H1 (cell line): Measurements from ENCODE around the gene IL17REL. TPM values are rescaled to one million over a fixed set of nuclear protein-coding genes. Genes with fewer than 3 reads are reported as not detected.

Source experiments
- CTCF ChIA-PET: fragments of 300-600 bp; sonication (Branson Sonifier 250); formaldehyde crosslinking; loops from one replicate; lab custom pipeline; 2021; ENCODE audit not compliant: partially characterized antibody; lab: Charles Lee
- POLR2A ChIA-PET: fragments of 300-600 bp; sonication (Branson Sonifier 250); formaldehyde crosslinking; loops from one replicate; lab custom pipeline; 2021; ENCODE audit warnings: inconsistent platforms; ENCODE audit not compliant: partially characterized antibody; lab: Charles Lee
- DNase-seq, 2 experiments: peaks; one replicate each; pipeline versions ENCODE4 v3.0.0 to v3.0.0-alpha.2; 2010 to 2022; ENCODE audit warnings: low spot score in 2 of 2, low read depth in 1 of 2, mixed read lengths in 1 of 2
- FAIRE-seq: peaks from 2 replicates; lab custom pipeline; 2011; peaks lifted over from hg19 to GRCh38; lab: Jason Lieb, UNC
- H2AFZ ChIP-seq: 2 replicates; pipeline ENCODE4 v1.8.1; 2012; ENCODE audit warnings: low read length, inconsistent platforms
- H2AK5ac ChIP-seq: 2 replicates; pipeline ENCODE4 v1.6.1; 2013; ENCODE audit warnings: low read depth, low read length
- H2BK120ac ChIP-seq: replicated peaks from 2 replicates; pipeline ENCODE3; 2013; ENCODE audit warnings: low read depth, low read length, inconsistent platforms
- H2BK12ac ChIP-seq: 2 replicates; pipeline ENCODE4 v1.6.1; 2013; ENCODE audit warnings: low read depth, low read length
- H2BK15ac ChIP-seq: 2 replicates; pipeline ENCODE4 v1.6.1; 2013; ENCODE audit warnings: low read length
- H2BK20ac ChIP-seq: 2 replicates; pipeline ENCODE4 v1.6.1; 2013; ENCODE audit warnings: low read length
- H2BK5ac ChIP-seq: 2 replicates; pipeline ENCODE4 v1.6.1; 2013; ENCODE audit warnings: low read depth, low read length
- H3K14ac ChIP-seq: 2 replicates; pipeline ENCODE4 v1.6.1; 2013; ENCODE audit warnings: inconsistent platforms; ENCODE audit not compliant: insufficient read length
- H3K18ac ChIP-seq: 2 replicates; pipeline ENCODE4 v1.6.1; 2013; ENCODE audit warnings: low read length; ENCODE audit errors: extremely low read depth
- H3K23ac ChIP-seq: 2 replicates; pipeline ENCODE4 v1.6.1; 2013; ENCODE audit warnings: inconsistent platforms; ENCODE audit not compliant: insufficient read length
- H3K23me2 ChIP-seq: 2 replicates; pipeline ENCODE4 v1.6.1; 2013; ENCODE audit warnings: low read depth, low read length
- H3K27ac ChIP-seq: 2 replicates; pipeline ENCODE4 v1.6.1; 2011; ENCODE audit warnings: low read depth, low read length, inconsistent platforms
- H3K27me3 ChIP-seq, 4 experiments: replicated peaks in 1 of 4; 1 replicate in 1 of 4; 2 replicates in 3 of 4; pipeline versions ENCODE4 v1.6.1 to v1.8.1; 2011 to 2013; ENCODE audit warnings: low read length in 3 of 4, mild to moderate bottlenecking in 3 of 4, inconsistent platforms in 2 of 4, mixed read lengths in 2 of 4, moderate library complexity in 1 of 4; ENCODE audit not compliant: control insufficient read depth in 3 of 4, insufficient read depth in 3 of 4; ENCODE audit errors: extremely low read depth in 1 of 4
- H3K36me3 ChIP-seq, 4 experiments: 2 replicates each; pipeline versions ENCODE4 v1.6.1 to v1.8.1; 2011 to 2013; ENCODE audit warnings: mild to moderate bottlenecking in 4 of 4, low read length in 3 of 4, moderate library complexity in 2 of 4, control low read depth in 1 of 4, inconsistent platforms in 1 of 4; ENCODE audit not compliant: insufficient read depth in 4 of 4, control insufficient read depth in 2 of 4
- H3K4ac ChIP-seq: replicated peaks from 2 replicates; pipeline ENCODE3; 2013; ENCODE audit warnings: low read length, low read depth, mixed read lengths, inconsistent platforms; ENCODE audit not compliant: insufficient read length
- H3K4me1 ChIP-seq, 4 experiments: replicated peaks in 1 of 4; 1 replicate in 1 of 4; 2 replicates in 3 of 4; pipeline versions ENCODE4 v1.6.1 to v1.8.1; 2011 to 2013; ENCODE audit warnings: low read length in 3 of 4, inconsistent platforms in 2 of 4, mixed read lengths in 1 of 4; ENCODE audit not compliant: insufficient read depth in 4 of 4, control insufficient read depth in 3 of 4
- H3K4me2 ChIP-seq, 2 experiments: 2 replicates each; pipeline versions ENCODE4 v1.6.1 to v1.8.1; 2011 to 2013; ENCODE audit warnings: low read depth in 2 of 2, low read length in 2 of 2, control low read depth in 1 of 2, inconsistent platforms in 1 of 2, mild to moderate bottlenecking in 1 of 2; ENCODE audit not compliant: insufficient read depth in 1 of 2
- H3K4me3 ChIP-seq, 4 experiments: fragments of 200-600, 300-600 bp in 1 of 4; sonication (generic), shearing (Covaris generic), sonication (Bioruptor Twin) in 1 of 4; 2 replicates each; pipeline versions ENCODE4 v1.5.1 to v1.8.1; 2011 to 2016; ENCODE audit warnings: low read length in 4 of 4, low read depth in 3 of 4, control low read depth in 2 of 4, inconsistent platforms in 2 of 4, mild to moderate bottlenecking in 2 of 4, mixed read lengths in 1 of 4, moderate library complexity in 1 of 4; ENCODE audit not compliant: insufficient read depth in 2 of 4; ENCODE audit errors: extremely low read depth in 1 of 4
- H3K56ac ChIP-seq: replicated peaks from 2 replicates; pipeline ENCODE3; 2013; ENCODE audit warnings: low read depth, mild to moderate bottlenecking, mixed read lengths, low read length, inconsistent platforms; ENCODE audit not compliant: insufficient read length
- H3K79me1 ChIP-seq: 2 replicates; pipeline ENCODE4 v1.6.1; 2013; ENCODE audit warnings: low read depth, low read length, control low read depth
- H3K79me2 ChIP-seq, 2 experiments: 2 replicates each; pipeline versions ENCODE4 v1.6.1 to v1.8.1; 2012 to 2013; ENCODE audit warnings: low read length in 2 of 2, mild to moderate bottlenecking in 2 of 2, inconsistent platforms in 1 of 2; ENCODE audit not compliant: insufficient read depth in 2 of 2, control insufficient read depth in 1 of 2
- H3K9ac ChIP-seq, 4 experiments: replicated peaks in 1 of 4; 1 replicate in 1 of 4; 2 replicates in 3 of 4; pipeline versions ENCODE4 v1.6.1 to v1.8.1; 2011 to 2013; ENCODE audit warnings: low read depth in 3 of 4, low read length in 3 of 4, control low read depth in 2 of 4, mild to moderate bottlenecking in 2 of 4, moderate library complexity in 2 of 4, inconsistent platforms in 1 of 4; ENCODE audit errors: extremely low read depth in 1 of 4
- H3K9me3 ChIP-seq, 2 experiments: 2 replicates each; pipeline versions ENCODE4 v1.6.1 to v1.8.1; 2012 to 2013; ENCODE audit warnings: mild to moderate bottlenecking in 2 of 2, moderate library complexity in 2 of 2, control low read depth in 1 of 2, inconsistent platforms in 1 of 2, low read depth in 1 of 2, low read length in 1 of 2, mixed read lengths in 1 of 2; ENCODE audit not compliant: insufficient read depth in 2 of 2
- H4K20me1 ChIP-seq, 2 experiments: replicated peaks in 1 of 2; 2 replicates each; pipeline versions ENCODE3 to v1.8.1; 2011 to 2013; ENCODE audit warnings: inconsistent platforms in 2 of 2, low read length in 2 of 2, mild to moderate bottlenecking in 1 of 2; ENCODE audit not compliant: insufficient read depth in 2 of 2, control insufficient read depth in 1 of 2
- H4K5ac ChIP-seq: 2 replicates; pipeline ENCODE4 v1.6.1; 2013; ENCODE audit warnings: low read length, low read depth, mixed read lengths, inconsistent platforms; ENCODE audit not compliant: insufficient read length
- H4K8ac ChIP-seq: 2 replicates; pipeline ENCODE4 v1.8.0; 2013; ENCODE audit warnings: mild to moderate bottlenecking, moderate library complexity, low read length, inconsistent platforms; ENCODE audit not compliant: insufficient read depth; ENCODE audit errors: extremely low read depth
- H4K91ac ChIP-seq: replicated peaks from 2 replicates; pipeline ENCODE3; 2013; ENCODE audit warnings: low read length, mixed read lengths, inconsistent platforms; ENCODE audit not compliant: insufficient read length
- SP2 ChIP-seq: IDR thresholded peaks from 2 replicates; pipeline ENCODE4 v1.6.1; 2012; ENCODE audit warnings: mild to moderate bottlenecking, low read length, inconsistent platforms
- WGBS, 2 experiments: shearing (Covaris generic) in 1 of 2; methylation state at CpG; one replicate each; pipeline versions ENCODE4 v1.1.6 to v1.1.7; 2013 to 2015; ENCODE audit warnings: low lambda C conversion rate in 2 of 2, mixed read lengths in 2 of 2, inconsistent platforms in 1 of 2, low coverage in 1 of 2, missing lambda C conversion rate in 1 of 2; ENCODE audit not compliant: insufficient replicate concordance in 2 of 2, insufficient coverage in 1 of 2, insufficient read length in 1 of 2; ENCODE audit errors: extremely low coverage in 1 of 2, missing lambda C conversion rate in 1 of 2; 5-methylcytosine and 5-hydroxymethylcytosine counted together
- polyA plus RNA-seq, 7 experiments: library from polyadenylated mRNA; depleted of rRNA in 3 of 7; stranded (reverse) in 5 of 7; unstranded in 2 of 7; fragments of >200 nt in 5 of 7; fragments of 200-250 nt in 2 of 7; gene quantifications; 1 replicate in 5 of 7; 2 replicates in 1 of 7; 4 replicates in 1 of 7; pipeline versions ENCODE4 v1.2.1 to v1.2.3, GENCODE V29; 2011 to 2013; ENCODE audit warnings: missing spikeins in 2 of 7, mixed read lengths in 2 of 7
- total RNA-seq: library from RNA; stranded (reverse); fragmentation: NEBNext Ultra II Directional; extraction: Animal tissue kit (Norgen Biotek cat#: 25700); gene quantifications from 2 replicates; pipeline ENCODE4 v1.2.1, GENCODE V29; 2021

IL17REL gene
- total and polyA plus RNA-seq, 2 of the 8 experiments (the other 6 are each of a cell fraction or from before 2014, with no cell fraction given) = 0.15 to 0.20 TPM

- Histone ChIP-seq H3K23me2 (no peaks in the 10 kb centered on the region; the same call in 1 of the 2 replicates), H3K14ac (no peak overlapping the region), H3K4ac (no peak overlapping the region), H3K4me2 (no peak overlapping the region), H2BK20ac (no peak overlapping the region), H4K91ac (no peak overlapping the region), H2BK12ac (no peak overlapping the region), H3K27me3 (peaks cover 8 to 21% (median 10%) of the 10 kb centered on the region in 4 experiments; a peak in 6 of 7 replicates), H2BK120ac (no peak overlapping the region), H2BK5ac (no peak overlapping the region), H3K56ac (no peak overlapping the region), H3K9ac (no peak overlapping the region), H3K79me2 (no peaks in the 10 kb centered on the region), H3K36me3 (no peaks in the 10 kb centered on the region), H3K4me3 (no peak overlapping the region), H3K27ac (no peak overlapping the region), H3K4me1 (peaks cover 0 to 12% (median 6%) of the 10 kb centered on the region in 4 experiments; a peak in 5 of 7 replicates), H2BK15ac (no peak overlapping the region), H2AFZ (no peak overlapping the region), H4K8ac (no peak overlapping the region), H4K5ac (no peak overlapping the region), H4K20me1 (peaks cover 0 to 5% of the 10 kb centered on the region in 2 experiments), H3K18ac (no peak overlapping the region), H2AK5ac (no peak overlapping the region), H3K23ac (no peak overlapping the region), H3K9me3 (no peaks in the 10 kb centered on the region), H3K79me1 (no peaks in the 10 kb centered on the region)
- CTCF ChIA-PET = interaction anchor here (0.7 to 2.8 kb wide), 6 partner anchors 10 to 202 kb away, joined by 3 to 16 read pairs (median 4); no protein-coding TSS in a partner anchor
- WGBS, 2 experiments = 70% methylated on average over 4 of the region's 4 CpGs; no CpG with 5 or more reads in 1 of the 2 experiments
- POLR2A ChIA-PET = no interaction called here
- FAIRE-seq = no peak
- DNase-seq = no peak
- TF ChIP-seq SP2 = no peak
Observed at GRCh38 chr22:50004918-50005317, 7.6 kb downstream of the IL17REL start.
